GM12878 (cell line): Measurements from ENCODE around the gene BICDL2. TPM values are rescaled to one million over a fixed set of nuclear protein-coding genes. Genes with fewer than 3 reads are reported as not detected.

Experiments
- ATAC-seq: fragments of 200-7000 bp; cut with Tn5 transposase; 3 replicates; pipeline ENCODE4 v1.9.1; 2020; ENCODE audit warnings: mild to moderate bottlenecking, moderate library complexity
- BruUV-seq: library from RNA; stranded (reverse); fragments of 400-500 nt; replicated peaks from 2 replicates; lab custom pipeline; 2021; lab: Mats Ljungman, UMichigan
- CTCF ChIA-PET: fragments of 300-600 bp; sonication (Branson Sonifier 250); formaldehyde crosslinking; extraction: SDS; loops from one replicate; lab custom pipeline; 2021; ENCODE audit warnings: inconsistent platforms; lab: Yijun Ruan, JAX
- POLR2A ChIA-PET: fragments of 350-600 bp; formaldehyde crosslinking; extraction: SDS; loops from one replicate; lab custom pipeline; 2021; ENCODE audit warnings: inconsistent platforms; lab: Charles Lee
- RAD21 ChIA-PET: fragments of 300-600 bp; sonication (Branson Sonifier 250); formaldehyde crosslinking; loops from one replicate; lab custom pipeline; 2023; ENCODE audit warnings: antibody characterized with exemption; ENCODE audit not compliant: unreplicated experiment; lab: Charles Lee
- SMC1A ChIA-PET: fragments of 300-600 bp; sonication (Branson Sonifier 250); formaldehyde crosslinking; loops from one replicate; lab custom pipeline; 2023; ENCODE audit not compliant: unreplicated experiment, uncharacterized antibody; lab: Charles Lee
- DNase-seq: peaks from one replicate; pipeline ENCODE4 v3.0.0-alpha.2; 2011; ENCODE audit warnings: low read depth, low spot score
- FAIRE-seq: peaks from 3 replicates; lab custom pipeline; 2011; peaks lifted over from hg19 to GRCh38; lab: Jason Lieb, UNC
- H2AFZ ChIP-seq: 2 replicates; pipeline ENCODE4 v1.6.0; 2011; ENCODE audit warnings: low read depth, low read length, control low read depth; ENCODE audit not compliant: control insufficient read depth
- H3K27ac ChIP-seq: 2 replicates; pipeline ENCODE4 v1.5.1; 2011; ENCODE audit warnings: control low read depth; ENCODE audit not compliant: control insufficient read depth, insufficient read depth
- H3K27me3 ChIP-seq, 2 experiments: replicated peaks in 1 of 2; 2 replicates each; pipeline versions ENCODE4 v1.6.0 to v1.6.1; 2011; ENCODE audit warnings: low read length in 1 of 2; ENCODE audit not compliant: control insufficient read depth in 2 of 2, insufficient read depth in 2 of 2
- H3K36me3 ChIP-seq, 2 experiments: 2 replicates each; pipeline ENCODE4 v1.5.1; 2011; ENCODE audit warnings: low read length in 1 of 2; ENCODE audit not compliant: control insufficient read depth in 2 of 2, insufficient read depth in 2 of 2
- H3K4me1 ChIP-seq: 2 replicates; pipeline ENCODE4 v1.6.1; 2011; ENCODE audit warnings: mild to moderate bottlenecking, low read length, moderate library complexity, mixed read lengths; ENCODE audit not compliant: control insufficient read depth, insufficient read depth
- H3K4me2 ChIP-seq: 2 replicates; pipeline ENCODE4 v1.6.0; 2011; ENCODE audit warnings: control low read depth; ENCODE audit not compliant: control insufficient read depth, insufficient read depth
- H3K4me3 ChIP-seq: fragments of 200-600 bp; sonication (generic); 2 replicates; pipeline ENCODE4 v1.5.1; 2016
- H3K79me2 ChIP-seq: 2 replicates; pipeline ENCODE4 v1.6.0; 2011; ENCODE audit warnings: low read length; ENCODE audit not compliant: control insufficient read depth, insufficient read depth
- H3K9ac ChIP-seq: 2 replicates; pipeline ENCODE4 v1.8.0; 2011; ENCODE audit warnings: low read length, control low read depth, mixed read lengths; ENCODE audit not compliant: control insufficient read depth, insufficient read depth
- H3K9me3 ChIP-seq: replicated peaks from 3 replicates; pipeline ENCODE4 v1.5.1; 2011; ENCODE audit warnings: mild to moderate bottlenecking, low read length; ENCODE audit not compliant: control insufficient read depth, insufficient read depth
- H4K20me1 ChIP-seq: 2 replicates; pipeline ENCODE4 v1.6.0; 2011; ENCODE audit not compliant: control insufficient read depth, insufficient read depth
- EGR1 ChIP-seq, 2 experiments: IDR thresholded peaks; 1 replicate in 1 of 2; 2 replicates in 1 of 2; pipeline ENCODE4 v1.6.1; 2011 to 2012; ENCODE audit warnings: low read depth in 2 of 2, low read length in 2 of 2, borderline replicate concordance in 1 of 2, mild to moderate bottlenecking in 1 of 2, moderate library complexity in 1 of 2
- SIN3A ChIP-seq: IDR thresholded peaks from 2 replicates; pipeline ENCODE4 v1.6.1; 2012; ENCODE audit warnings: low read depth, low read length, improper control_type of control experiment
- SRF ChIP-seq, 2 experiments: IDR thresholded peaks; 2 replicates each; pipeline ENCODE4 v1.6.1; 2011; ENCODE audit warnings: low read depth in 2 of 2, low read length in 2 of 2, mild to moderate bottlenecking in 1 of 2, moderate library complexity in 1 of 2
- STAT1 ChIP-seq: fragments of 450-650 bp; conservative IDR thresholded peaks from 2 replicates; pipeline ENCODE4 v1.6.1; 2014; ENCODE audit warnings: antibody characterized with exemption, mild to moderate bottlenecking
- ZNF592 ChIP-seq: fragments of 450-650 bp; IDR thresholded peaks from 2 replicates; pipeline ENCODE4 v1.6.1; 2017; ENCODE audit warnings: mild to moderate bottlenecking, moderate library complexity
- WGBS: methylation state at CpG from one replicate; pipeline ENCODE4 v1.1.6; 2016; ENCODE audit warnings: low lambda C conversion rate; ENCODE audit not compliant: insufficient replicate concordance, insufficient coverage; ENCODE audit errors: missing lambda C conversion rate; 5-methylcytosine and 5-hydroxymethylcytosine counted together
- in situ Hi-C: fragments of 300-500 bp; cut with MboI; formaldehyde crosslinking; loops from 9 replicates; pipeline ENCODE4 v1.14.3; 2018; ENCODE audit warnings: mixed read lengths
- intact Hi-C: fragments of 100-400 bp; cut with micrococcal nuclease; formaldehyde crosslinking; loops from one replicate; pipeline ENCODE4 v1.14.2; 2022; ENCODE audit not compliant: unreplicated experiment
- polyA plus RNA-seq, 11 experiments: library from polyadenylated mRNA; depleted of rRNA in 4 of 11; unstranded in 6 of 11; stranded (reverse) in 5 of 11; fragments of >200 nt; fragmentation: Nextera tagmentation in 4 of 11; fragmentation: Illumina TruSeq in 1 of 11; extraction: Ambion mirVana in 4 of 11; extraction: Trizol in 1 of 11; gene quantifications; 1 replicate in 1 of 11; 2 replicates in 10 of 11; pipeline versions ENCODE4 v1.2.1 to v1.2.3, GENCODE V29; 2011 to 2016; ENCODE audit warnings: inconsistent platforms in 2 of 11, missing spikeins in 2 of 11, low read depth in 1 of 11
- total RNA-seq, 4 experiments: library from RNA; depleted of rRNA in 3 of 4; stranded (reverse); fragments of >200 nt in 3 of 4; fragmentation: Illumina TruSeq in 1 of 4; extraction: Trizol in 1 of 4; gene quantifications; 2 replicates each; pipeline versions ENCODE4 v1.2.1 to v1.2.3, GENCODE V29; 2013 to 2021
- TF ChIP-seq, protein P1 (sequence below): IDR thresholded peaks from 2 replicates; pipeline ENCODE4 v1.6.1; 2011; ENCODE audit warnings: borderline replicate concordance, low read depth, mild to moderate bottlenecking, moderate library complexity, mixed read lengths, low read length; ENCODE audit not compliant: insufficient read depth; ENCODE audit errors: extremely low read length

BICDL2 gene
- total and polyA plus RNA-seq, 10 of the 15 experiments (the other 5 are each of a cell fraction or from before 2014, with no cell fraction given) = not detected

DNA sequence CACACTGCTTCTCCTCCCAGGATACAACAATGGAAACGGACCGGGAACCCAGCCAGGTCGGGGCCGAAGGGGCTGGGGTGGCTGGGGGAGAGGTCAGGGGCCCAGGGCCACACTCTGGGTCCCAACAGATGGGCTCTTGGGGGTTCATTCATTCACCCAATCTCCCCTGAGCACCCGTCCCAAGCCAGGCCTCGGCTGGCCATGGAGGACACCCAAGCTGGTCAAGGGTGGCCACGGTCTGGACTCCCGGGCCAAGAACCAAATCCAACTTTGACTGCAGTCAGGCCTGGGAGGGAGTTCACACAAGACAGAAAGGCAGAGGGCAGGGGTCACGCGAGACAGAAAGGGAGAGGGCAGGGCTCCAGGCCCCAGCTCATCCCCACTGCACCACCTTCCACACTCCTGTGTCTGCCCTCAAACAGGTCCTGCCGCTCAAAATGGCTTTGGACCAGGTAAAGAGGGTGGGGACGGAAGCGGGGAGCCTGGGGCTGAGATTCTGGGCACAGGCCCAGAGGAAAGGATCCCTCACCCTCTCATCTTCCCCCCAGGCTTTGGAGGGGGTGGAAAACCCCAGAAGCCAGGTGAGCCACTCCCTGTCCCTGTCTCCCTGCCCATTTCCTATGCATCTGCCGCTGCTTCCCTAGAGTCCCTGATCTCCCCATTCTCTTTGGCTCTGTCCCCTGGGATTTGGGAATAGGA lies 44.2 kb downstream of the BICDL2 start:
- ATAC-seq (no peak), FAIRE-seq (no peak), DNase-seq (no peak)
- no peaks in the 10 kb centered on the region for H3K4me1 ChIP-seq
- H3K27ac ChIP-seq = no peak overlapping the region
- H2AFZ ChIP-seq = no peak overlapping the region
- H4K20me1 ChIP-seq = no peaks in the 10 kb centered on the region
- no peaks in the 10 kb centered on the region for H3K36me3 ChIP-seq
- no peaks in the 10 kb centered on the region for H3K79me2 ChIP-seq
- no TSS peak for BruUV-seq
- 45% methylated on average over 13 of the region's 14 CpGs for WGBS
- no peak overlapping the region for H3K9ac ChIP-seq
- H3K4me2 ChIP-seq = no peak overlapping the region
- in situ Hi-C loops = no loop called here
- ChIA-PET RAD21 (no interaction called here), SMC1A (no interaction called here), CTCF (no interaction called here), POLR2A (no interaction called here)
- intact Hi-C loops = no loop called here
- TF ChIP-seq EGR1 (IDR thresholded peaks at IDR 0.05; ENCODE audit: borderline replicate concordance in 1 of 2, low read depth in 2 of 2, low read length in 2 of 2) = no peak
- no peak overlapping the region for H3K4me3 ChIP-seq
- H3K27me3 ChIP-seq = peaks cover 2 to 9% of the 10 kb centered on the region in 2 experiments; a peak in 2 of 4 replicates
- H3K9me3 ChIP-seq = no peaks in the 10 kb centered on the region

DNA sequence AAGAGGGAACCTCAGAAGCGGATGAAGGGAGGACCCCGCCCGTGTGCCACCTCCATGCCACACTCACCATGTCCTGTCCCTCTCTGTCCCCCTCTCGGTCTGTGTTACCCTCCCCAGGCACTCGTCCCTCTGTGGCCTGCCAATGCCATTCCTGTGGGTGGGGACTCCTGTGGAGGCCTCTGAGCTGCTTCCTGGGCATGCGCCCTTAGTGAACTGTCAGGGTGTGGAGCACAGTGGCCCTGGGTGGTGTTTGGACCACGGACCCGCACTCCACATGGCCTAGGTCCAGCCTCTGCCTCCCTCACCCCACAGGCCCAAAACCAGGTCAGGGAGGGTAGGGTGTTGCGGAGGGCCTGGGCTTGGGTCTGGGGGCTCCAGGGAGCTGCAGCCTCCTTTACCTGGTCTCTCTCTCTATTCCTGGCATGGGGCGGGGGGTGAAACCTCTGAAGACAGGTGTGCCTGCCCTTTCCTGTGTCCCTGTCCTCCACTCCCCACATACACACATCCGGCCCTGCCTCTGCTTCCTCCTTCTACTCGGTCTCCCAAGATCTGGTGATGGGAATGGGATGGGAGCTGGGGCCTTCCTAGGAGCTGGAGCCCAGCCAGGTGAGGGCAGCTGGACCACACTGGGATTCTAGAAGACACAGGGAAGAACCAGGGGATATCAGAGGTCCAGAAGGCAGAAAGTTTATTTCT lies 45.0 kb downstream of the BICDL2 start:
- POLR2A ChIA-PET = no interaction called here
- no peak for FAIRE-seq
- TF ChIP-seq SIN3A (no peak), ZNF592 (no peak), SRF (IDR thresholded peaks at IDR 0.05; ENCODE audit: low read depth in 2 of 2, low read length in 2 of 2) (no peak), STAT1 (no peak)
- TF ChIP-seq, protein P1, sequence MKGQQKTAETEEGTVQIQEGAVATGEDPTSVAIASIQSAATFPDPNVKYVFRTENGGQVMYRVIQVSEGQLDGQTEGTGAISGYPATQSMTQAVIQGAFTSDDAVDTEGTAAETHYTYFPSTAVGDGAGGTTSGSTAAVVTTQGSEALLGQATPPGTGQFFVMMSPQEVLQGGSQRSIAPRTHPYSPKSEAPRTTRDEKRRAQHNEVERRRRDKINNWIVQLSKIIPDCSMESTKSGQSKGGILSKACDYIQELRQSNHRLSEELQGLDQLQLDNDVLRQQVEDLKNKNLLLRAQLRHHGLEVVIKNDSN = no peak

More for the DNA sequence above, 45.0 kb downstream of the BICDL2 start:
- ChIA-PET RAD21 (no interaction called here), CTCF (no interaction called here), SMC1A (no interaction called here)
- H4K20me1 ChIP-seq = no peaks in the 10 kb centered on the region
- ATAC-seq = no peak
- H3K9ac ChIP-seq = no peak overlapping the region
- in situ Hi-C loops (no loop called here), intact Hi-C loops (no loop called here)
- H3K4me3 ChIP-seq = no peak overlapping the region
- no peak overlapping the region for H3K4me2 ChIP-seq
- no peak overlapping the region for H3K27ac ChIP-seq
- H3K9me3 ChIP-seq = no peaks in the 10 kb centered on the region
- no peaks in the 10 kb centered on the region for H3K79me2 ChIP-seq
- no peak for DNase-seq
- no peak overlapping the region for H2AFZ ChIP-seq
- BruUV-seq = no TSS peak
- H3K4me1 ChIP-seq = no peaks in the 10 kb centered on the region
- no peaks in the 10 kb centered on the region for H3K36me3 ChIP-seq
- WGBS = 43% methylated on average over 12 of the region's 12 CpGs
- peaks cover 2 to 6% of the 10 kb centered on the region in 2 experiments; a peak in 2 of 4 replicates for H3K27me3 ChIP-seq
